ENCODE data around the gene FLVCR2.

FLVCR2 gene

DNA sequence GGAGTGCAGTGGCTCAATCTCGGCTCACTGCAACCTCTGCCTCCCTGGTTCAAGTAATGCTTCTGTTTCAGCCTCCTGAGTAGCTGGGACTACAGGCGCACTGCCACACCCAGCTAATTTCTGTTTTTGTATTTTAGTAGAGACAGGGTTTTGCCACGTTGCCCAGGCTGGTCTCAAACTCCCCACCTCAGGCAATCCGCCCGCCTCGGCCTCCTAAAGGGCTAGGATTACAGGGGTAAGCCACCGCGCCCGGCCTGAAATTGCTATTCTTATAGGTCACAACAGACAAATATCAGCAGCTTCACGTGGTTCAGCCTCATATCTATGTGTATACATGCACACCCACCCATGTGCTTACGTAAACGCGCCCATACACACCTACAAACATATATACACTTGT, 32.5 kb upstream of the FLVCR2 start:
- no peak overlapping the region for H3K27ac ChIP-seq (ENCODE audit: insufficient read depth in 1 of 2, low read depth in 1 of 2, low read length in 2 of 2, poor library complexity in 1 of 2, severe bottlenecking in 2 of 2)
- POLR2A ChIA-PET = no interaction called here
- H3K4me3 ChIP-seq (ENCODE audit: control insufficient read depth in 1 of 7, extremely low read depth in 1 of 7, insufficient read depth in 4 of 7, low read depth in 2 of 7, low read length in 6 of 7) = no peak overlapping the region
- no peak for DNase-seq
- H3K27me3 ChIP-seq (replicated peaks in 2 of 5; ENCODE audit: control insufficient read depth in 4 of 5, insufficient read depth in 5 of 5, low read length in 4 of 5) = no peaks in the 10 kb centered on the region
- CTCF ChIA-PET = interaction anchor here (1.0 to 1.5 kb wide), 2 partner anchors 11 to 16 kb away, joined by 3 to 6 read pairs; no protein-coding TSS in a partner anchor
- no peaks in the 10 kb centered on the region for H3K9me3 ChIP-seq (ENCODE audit: control extremely low read depth in 1 of 5, control insufficient read depth in 4 of 5, insufficient read depth in 2 of 5, low read depth in 1 of 5, low read length in 4 of 5)
- H3K36me3 ChIP-seq (ENCODE audit: control insufficient read depth in 4 of 4, insufficient read depth in 4 of 4, low read length in 3 of 4) = peaks cover 0 to 24% (median 11%) of the 10 kb centered on the region in 4 experiments
- 98% methylated on average over 11 of the region's 13 CpGs for WGBS (ENCODE audit: insufficient coverage)
- H3K4me1 ChIP-seq (ENCODE audit: control extremely low read depth in 1 of 4, control insufficient read depth in 4 of 4, insufficient read depth in 4 of 4, low read length in 3 of 4) = peaks cover 0 to 35% (median 27%) of the 10 kb centered on the region in 4 experiments

DNA sequence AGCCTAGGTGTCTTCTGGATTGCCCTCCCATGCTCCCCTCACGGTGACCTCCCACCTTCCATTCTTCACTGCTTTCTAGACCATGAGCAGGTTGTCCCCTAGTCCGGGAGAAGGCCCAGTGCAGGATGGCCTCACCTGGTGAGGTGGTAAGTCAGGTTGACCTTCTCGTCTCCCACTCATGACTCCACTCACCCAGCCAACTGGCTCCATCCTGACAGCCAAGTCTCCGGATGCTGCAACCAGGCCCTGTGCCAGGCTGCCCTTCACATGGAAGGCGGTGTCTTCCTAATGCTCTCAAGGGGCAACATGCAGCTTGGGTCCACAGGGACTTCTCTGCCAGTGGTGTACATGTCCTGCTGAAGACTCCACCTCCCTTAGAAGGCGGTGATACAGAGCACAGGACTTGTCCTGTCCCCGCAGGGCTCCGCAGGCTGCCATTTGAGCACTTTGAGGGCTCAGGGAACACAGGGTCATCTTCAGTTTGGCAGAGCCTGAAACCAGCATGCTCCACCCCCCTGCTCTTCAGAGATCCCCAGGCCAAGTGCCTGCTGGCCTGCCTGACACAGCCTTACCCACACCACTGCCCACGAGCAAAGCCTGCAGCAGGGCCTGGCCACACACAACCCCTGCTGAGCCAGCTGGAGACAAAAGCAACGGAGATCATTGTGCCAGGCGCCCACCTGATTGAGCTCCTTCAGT, 30.7 kb upstream of the FLVCR2 start:
- H3K9me3 ChIP-seq (ENCODE audit: control extremely low read depth in 1 of 5, control insufficient read depth in 4 of 5, insufficient read depth in 2 of 5, low read depth in 1 of 5, low read length in 4 of 5) = no peaks in the 10 kb centered on the region
- ChIA-PET CTCF (interaction anchor here (1.3 to 1.7 kb wide), 2 partner anchors 9 to 13 kb away, joined by 6 to 7 read pairs; no protein-coding TSS in a partner anchor), POLR2A (no interaction called here)
- no peak overlapping the region for H3K4me3 ChIP-seq (ENCODE audit: control insufficient read depth in 1 of 7, extremely low read depth in 1 of 7, insufficient read depth in 4 of 7, low read depth in 2 of 7, low read length in 6 of 7)
- H3K27ac ChIP-seq (ENCODE audit: insufficient read depth in 1 of 2, low read depth in 1 of 2, low read length in 2 of 2, poor library complexity in 1 of 2, severe bottlenecking in 2 of 2) = no peak overlapping the region
- no peak for DNase-seq
- H3K27me3 ChIP-seq (replicated peaks in 2 of 5; ENCODE audit: control insufficient read depth in 4 of 5, insufficient read depth in 5 of 5, low read length in 4 of 5) = no peaks in the 10 kb centered on the region
- peaks cover 0 to 24% (median 11%) of the 10 kb centered on the region in 4 experiments for H3K36me3 ChIP-seq (ENCODE audit: control insufficient read depth in 4 of 4, insufficient read depth in 4 of 4, low read length in 3 of 4)
- 100% methylated on average over 7 of the region's 11 CpGs for WGBS (ENCODE audit: insufficient coverage)
- peaks cover 0 to 20% (median 15%) of the 10 kb centered on the region in 4 experiments for H3K4me1 ChIP-seq (ENCODE audit: control extremely low read depth in 1 of 4, control insufficient read depth in 4 of 4, insufficient read depth in 4 of 4, low read length in 3 of 4)

DNA sequence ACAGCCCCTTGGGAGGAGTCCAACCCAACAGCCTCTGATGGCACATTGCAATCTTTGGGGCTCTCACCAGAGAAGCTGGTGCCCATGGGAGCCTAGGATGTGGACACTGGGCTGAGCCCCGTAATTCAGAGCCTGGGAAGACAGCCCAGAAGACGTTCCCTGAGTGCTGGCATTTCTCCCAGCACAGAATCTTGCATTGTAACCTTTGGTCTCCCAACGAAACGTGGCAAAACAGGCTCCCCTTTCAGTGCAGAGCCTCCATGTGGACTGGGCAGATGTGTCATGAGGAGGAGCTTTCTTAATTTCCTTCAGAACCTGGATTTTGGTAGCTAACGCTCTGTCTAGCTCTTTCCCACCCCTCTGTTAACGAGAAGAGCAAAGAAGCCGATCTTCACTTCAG, 29.9 kb upstream of the FLVCR2 start:
- Histone ChIP-seq H3K27me3 (replicated peaks in 2 of 5; ENCODE audit: control insufficient read depth in 4 of 5, insufficient read depth in 5 of 5, low read length in 4 of 5) (no peaks in the 10 kb centered on the region), H3K4me3 (ENCODE audit: control insufficient read depth in 1 of 7, extremely low read depth in 1 of 7, insufficient read depth in 4 of 7, low read depth in 2 of 7, low read length in 6 of 7) (no peak overlapping the region), H3K27ac (ENCODE audit: insufficient read depth in 1 of 2, low read depth in 1 of 2, low read length in 2 of 2, poor library complexity in 1 of 2, severe bottlenecking in 2 of 2) (no peak overlapping the region), H3K9me3 (ENCODE audit: control extremely low read depth in 1 of 5, control insufficient read depth in 4 of 5, insufficient read depth in 2 of 5, low read depth in 1 of 5, low read length in 4 of 5) (no peaks in the 10 kb centered on the region), H3K36me3 (ENCODE audit: control insufficient read depth in 4 of 4, insufficient read depth in 4 of 4, low read length in 3 of 4) (peaks cover 0 to 24% (median 11%) of the 10 kb centered on the region in 4 experiments), H3K4me1 (ENCODE audit: control extremely low read depth in 1 of 4, control insufficient read depth in 4 of 4, insufficient read depth in 4 of 4, low read length in 3 of 4) (peaks cover 0 to 12% (median 6%) of the 10 kb centered on the region in 4 experiments)
- 76% methylated on average over 5 of the region's 7 CpGs for WGBS (ENCODE audit: insufficient coverage)
- POLR2A ChIA-PET = no interaction called here
- DNase-seq = no peak
- CTCF ChIA-PET = interaction anchor here (0.8 to 1.7 kb wide), 3 partner anchors 9 to 15 kb away, joined by 3 to 6 read pairs (median 4); no protein-coding TSS in a partner anchor

DNA sequence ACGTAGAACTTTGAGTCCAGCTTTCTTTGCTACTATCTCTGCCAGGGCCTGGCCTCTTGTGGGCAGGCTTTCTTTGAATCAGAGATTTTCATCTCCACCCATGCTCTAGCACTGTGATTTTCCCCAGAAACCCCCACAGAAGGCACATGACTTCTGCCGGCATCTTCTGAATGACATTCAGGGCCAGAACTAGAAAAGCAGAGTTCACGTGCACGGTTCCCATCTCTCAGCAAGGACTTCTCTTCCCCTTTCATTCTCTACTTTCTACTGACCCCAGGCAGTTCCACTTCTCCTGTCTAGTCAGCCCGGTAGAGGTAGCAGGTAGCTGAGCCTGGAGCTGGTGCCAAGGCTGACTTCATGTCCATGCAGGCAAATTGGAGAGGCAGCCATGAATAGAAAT, 29.3 kb upstream of the FLVCR2 start:
- Histone ChIP-seq H3K4me1 (ENCODE audit: control extremely low read depth in 1 of 4, control insufficient read depth in 4 of 4, insufficient read depth in 4 of 4, low read length in 3 of 4) (peaks cover 0 to 5% (median 0%) of the 10 kb centered on the region in 4 experiments), H3K27me3 (replicated peaks in 2 of 5; ENCODE audit: control insufficient read depth in 4 of 5, insufficient read depth in 5 of 5, low read length in 4 of 5) (no peaks in the 10 kb centered on the region), H3K36me3 (ENCODE audit: control insufficient read depth in 4 of 4, insufficient read depth in 4 of 4, low read length in 3 of 4) (peaks cover 0 to 24% (median 11%) of the 10 kb centered on the region in 4 experiments), H3K27ac (ENCODE audit: insufficient read depth in 1 of 2, low read depth in 1 of 2, low read length in 2 of 2, poor library complexity in 1 of 2, severe bottlenecking in 2 of 2) (no peak overlapping the region), H3K4me3 (ENCODE audit: control insufficient read depth in 1 of 7, extremely low read depth in 1 of 7, insufficient read depth in 4 of 7, low read depth in 2 of 7, low read length in 6 of 7) (no peak overlapping the region), H3K9me3 (ENCODE audit: control extremely low read depth in 1 of 5, control insufficient read depth in 4 of 5, insufficient read depth in 2 of 5, low read depth in 1 of 5, low read length in 4 of 5) (no peaks in the 10 kb centered on the region)
- WGBS (ENCODE audit: insufficient coverage) = 83% methylated on average over 3 of the region's 5 CpGs
- POLR2A ChIA-PET = no interaction called here
- no peak for DNase-seq
- CTCF ChIA-PET = interaction anchor here (0.8 to 1.7 kb wide), 5 partner anchors 8 to 30 kb away, joined by 3 to 6 read pairs (median 4); no protein-coding TSS in a partner anchor

DNA sequence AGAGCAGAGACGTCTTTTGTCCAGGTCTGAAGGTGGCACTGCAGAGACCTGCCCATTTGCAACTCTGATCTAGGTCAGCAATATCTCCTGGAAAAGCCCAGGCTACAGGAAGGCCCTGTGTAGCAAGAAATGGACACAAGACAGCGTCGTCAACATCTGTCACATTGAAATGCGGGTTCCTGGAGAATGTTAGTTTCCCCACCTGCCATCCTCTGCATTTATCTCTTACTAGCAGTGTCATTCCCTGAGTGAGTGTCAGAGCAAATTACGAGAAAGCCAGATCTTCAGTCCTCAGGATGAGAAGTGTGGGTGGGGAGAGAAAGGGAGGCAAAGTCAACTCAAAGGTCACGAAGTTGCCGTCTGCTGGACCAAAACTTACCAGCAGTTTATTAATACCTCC, 27.4 kb upstream of the FLVCR2 start:
- POLR2A ChIA-PET = no interaction called here
- WGBS (ENCODE audit: insufficient coverage) = 97% methylated on average over 4 of the region's 7 CpGs

DNA sequence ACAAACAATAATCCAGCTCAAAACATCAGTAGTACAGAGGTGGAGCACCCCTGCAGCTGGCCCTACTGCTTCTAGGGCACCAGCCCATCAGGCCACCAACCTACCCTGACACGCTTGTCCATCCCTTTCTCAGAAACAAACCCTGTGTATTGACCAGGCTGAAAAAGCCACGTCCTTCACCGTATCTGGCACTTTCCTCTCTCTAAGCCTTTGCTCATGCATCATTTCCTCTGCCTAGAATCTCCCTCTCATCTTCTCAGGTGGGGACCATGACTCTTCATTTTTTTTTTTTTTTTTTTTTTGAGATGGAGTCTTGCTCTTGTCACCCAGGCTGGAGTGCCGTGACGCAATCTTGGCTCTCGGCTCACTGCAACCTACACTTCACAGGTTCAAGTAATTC, 25.3 kb upstream of the FLVCR2 start:
- H3K4me3 ChIP-seq (ENCODE audit: control insufficient read depth in 1 of 7, extremely low read depth in 1 of 7, insufficient read depth in 4 of 7, low read depth in 2 of 7, low read length in 6 of 7) = no peak overlapping the region
- CTCF ChIA-PET = interaction anchor here (0.8 to 1.7 kb wide), 5 partner anchors 8 to 119 kb away, joined by 3 to 8 read pairs (median 5); no protein-coding TSS in a partner anchor
- H3K9me3 ChIP-seq (ENCODE audit: control extremely low read depth in 1 of 5, control insufficient read depth in 4 of 5, insufficient read depth in 2 of 5, low read depth in 1 of 5, low read length in 4 of 5) = peaks cover 0 to 6% (median 3%) of the 10 kb centered on the region in 5 experiments
- H3K27ac ChIP-seq (ENCODE audit: insufficient read depth in 1 of 2, low read depth in 1 of 2, low read length in 2 of 2, poor library complexity in 1 of 2, severe bottlenecking in 2 of 2) = no peak overlapping the region
- POLR2A ChIA-PET = no interaction called here
- no peak for DNase-seq
- no peaks in the 10 kb centered on the region for H3K27me3 ChIP-seq (replicated peaks in 2 of 5; ENCODE audit: control insufficient read depth in 4 of 5, insufficient read depth in 5 of 5, low read length in 4 of 5)
- no peaks in the 10 kb centered on the region for H3K4me1 ChIP-seq (ENCODE audit: control extremely low read depth in 1 of 4, control insufficient read depth in 4 of 4, insufficient read depth in 4 of 4, low read length in 3 of 4)
- WGBS (ENCODE audit: insufficient coverage) = 100% methylated on average over 3 of the region's 6 CpGs
- peaks cover 0 to 2% (median under 1%) of the 10 kb centered on the region in 4 experiments for H3K36me3 ChIP-seq (ENCODE audit: control insufficient read depth in 4 of 4, insufficient read depth in 4 of 4, low read length in 3 of 4)

More for the DNA sequence above, 27.4 kb upstream of the FLVCR2 start:
- CTCF ChIA-PET = interaction anchor here (1.0 to 1.4 kb wide), 2 partner anchors 10 kb away, joined by 3 read pairs; no protein-coding TSS in a partner anchor
- no peaks in the 10 kb centered on the region for H3K27me3 ChIP-seq (replicated peaks in 2 of 5; ENCODE audit: control insufficient read depth in 4 of 5, insufficient read depth in 5 of 5, low read length in 4 of 5)
- no peaks in the 10 kb centered on the region for H3K4me1 ChIP-seq (ENCODE audit: control extremely low read depth in 1 of 4, control insufficient read depth in 4 of 4, insufficient read depth in 4 of 4, low read length in 3 of 4)
- H3K36me3 ChIP-seq (ENCODE audit: control insufficient read depth in 4 of 4, insufficient read depth in 4 of 4, low read length in 3 of 4) = peaks cover 0 to 24% (median 11%) of the 10 kb centered on the region in 4 experiments
- DNase-seq = no peak
- H3K4me3 ChIP-seq (ENCODE audit: control insufficient read depth in 1 of 7, extremely low read depth in 1 of 7, insufficient read depth in 4 of 7, low read depth in 2 of 7, low read length in 6 of 7) = no peak overlapping the region
- no peaks in the 10 kb centered on the region for H3K9me3 ChIP-seq (ENCODE audit: control extremely low read depth in 1 of 5, control insufficient read depth in 4 of 5, insufficient read depth in 2 of 5, low read depth in 1 of 5, low read length in 4 of 5)
- H3K27ac ChIP-seq (ENCODE audit: insufficient read depth in 1 of 2, low read depth in 1 of 2, low read length in 2 of 2, poor library complexity in 1 of 2, severe bottlenecking in 2 of 2) = no peak overlapping the region

DNA sequence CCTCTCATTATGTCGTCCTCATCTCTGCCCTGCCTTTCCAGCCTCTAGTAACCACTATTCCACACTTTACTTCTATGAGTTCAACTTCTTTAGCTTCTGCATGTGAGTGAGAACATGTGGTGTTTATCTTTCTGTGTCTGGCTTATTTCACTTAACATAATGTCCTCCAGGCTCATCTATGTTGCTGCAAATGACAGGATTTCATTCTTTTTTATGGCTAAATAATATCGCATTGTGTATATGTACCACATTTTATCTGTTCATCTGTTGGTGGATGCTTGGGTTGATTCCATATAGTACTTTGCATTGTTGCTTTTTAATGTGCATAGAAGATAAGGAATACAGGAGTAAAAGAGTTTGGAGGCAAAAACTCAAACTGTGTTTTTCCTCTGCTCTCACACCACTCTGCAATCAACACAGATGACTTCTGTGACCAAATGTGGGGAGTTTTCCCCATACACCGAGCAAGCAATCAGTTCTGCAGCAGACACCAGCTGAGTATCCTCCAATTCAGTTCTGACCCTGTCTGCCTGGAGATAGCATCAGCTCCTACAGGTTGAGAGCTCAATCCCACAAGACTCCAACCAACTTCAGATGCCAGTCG, 24.6 kb upstream of the FLVCR2 start:
- no peaks in the 10 kb centered on the region for H3K27me3 ChIP-seq (replicated peaks in 2 of 5; ENCODE audit: control insufficient read depth in 4 of 5, insufficient read depth in 5 of 5, low read length in 4 of 5)
- no peak overlapping the region for H3K4me3 ChIP-seq (ENCODE audit: control insufficient read depth in 1 of 7, extremely low read depth in 1 of 7, insufficient read depth in 4 of 7, low read depth in 2 of 7, low read length in 6 of 7)
- no peak for DNase-seq
- peaks cover 0 to 6% (median 3%) of the 10 kb centered on the region in 5 experiments for H3K9me3 ChIP-seq (ENCODE audit: control extremely low read depth in 1 of 5, control insufficient read depth in 4 of 5, insufficient read depth in 2 of 5, low read depth in 1 of 5, low read length in 4 of 5)
- H3K36me3 ChIP-seq (ENCODE audit: control insufficient read depth in 4 of 4, insufficient read depth in 4 of 4, low read length in 3 of 4) = no peaks in the 10 kb centered on the region
- H3K4me1 ChIP-seq (ENCODE audit: control extremely low read depth in 1 of 4, control insufficient read depth in 4 of 4, insufficient read depth in 4 of 4, low read length in 3 of 4) = peaks cover 0 to under 1% (median 0%) of the 10 kb centered on the region in 4 experiments
- CTCF ChIA-PET = interaction anchor here (1.0 to 1.7 kb wide), 2 partner anchors 13 to 102 kb away, joined by 4 to 5 read pairs; no protein-coding TSS in a partner anchor
- H3K27ac ChIP-seq (ENCODE audit: insufficient read depth in 1 of 2, low read depth in 1 of 2, low read length in 2 of 2, poor library complexity in 1 of 2, severe bottlenecking in 2 of 2) = no peak overlapping the region
- POLR2A ChIA-PET = no interaction called here
- 45% methylated on average over 2 of the region's 4 CpGs for WGBS (ENCODE audit: insufficient coverage)
